Activated T-cell treated with anti-CD3 and anti-CD28 coated beads, Interleukin-2, amount 50 U/mL, for 4 hours (primary cell): Measurements from ENCODE around the gene MYL7. TPM values are rescaled to one million over a fixed set of nuclear protein-coding genes. Genes with fewer than 3 reads are reported as not detected.

Source experiments
- ATAC-seq, 2 donors: fragments of 200-7000 bp; cut with Tn5 transposase; one replicate each; pipeline ENCODE4 v1.10.0; 2021
- DNase-seq: peaks from one replicate; pipeline ENCODE4 v3.0.0-alpha.2; 2020
- H3K27me3 Mint-ChIP-seq: one replicate; pipeline ENCODE4 v1.8.0; 2021; ENCODE audit warnings: low read depth, mixed read lengths
- H3K36me3 Mint-ChIP-seq: one replicate; pipeline ENCODE4 v1.8.0; 2022; ENCODE audit warnings: mixed read lengths; ENCODE audit not compliant: insufficient read depth
- H3K4me1 Mint-ChIP-seq: one replicate; pipeline ENCODE4 v1.8.0; 2021; ENCODE audit warnings: low read depth, mixed read lengths
- H3K4me3 Mint-ChIP-seq: one replicate; pipeline ENCODE4 v1.8.0; 2021; ENCODE audit warnings: mild to moderate bottlenecking, moderate library complexity, mixed read lengths
- H3K9me3 Mint-ChIP-seq: one replicate; pipeline ENCODE4 v1.8.0; 2021; ENCODE audit warnings: mixed read lengths
- total RNA-seq, 3 donors: library from RNA; stranded (reverse); gene quantifications; one replicate each; pipeline ENCODE4 v1.2.1, GENCODE V29; 2021

MYL7 gene
- total RNA-seq, 3 donors from 2014 or later: 0.55 TPM; not detected in 2

DNA sequence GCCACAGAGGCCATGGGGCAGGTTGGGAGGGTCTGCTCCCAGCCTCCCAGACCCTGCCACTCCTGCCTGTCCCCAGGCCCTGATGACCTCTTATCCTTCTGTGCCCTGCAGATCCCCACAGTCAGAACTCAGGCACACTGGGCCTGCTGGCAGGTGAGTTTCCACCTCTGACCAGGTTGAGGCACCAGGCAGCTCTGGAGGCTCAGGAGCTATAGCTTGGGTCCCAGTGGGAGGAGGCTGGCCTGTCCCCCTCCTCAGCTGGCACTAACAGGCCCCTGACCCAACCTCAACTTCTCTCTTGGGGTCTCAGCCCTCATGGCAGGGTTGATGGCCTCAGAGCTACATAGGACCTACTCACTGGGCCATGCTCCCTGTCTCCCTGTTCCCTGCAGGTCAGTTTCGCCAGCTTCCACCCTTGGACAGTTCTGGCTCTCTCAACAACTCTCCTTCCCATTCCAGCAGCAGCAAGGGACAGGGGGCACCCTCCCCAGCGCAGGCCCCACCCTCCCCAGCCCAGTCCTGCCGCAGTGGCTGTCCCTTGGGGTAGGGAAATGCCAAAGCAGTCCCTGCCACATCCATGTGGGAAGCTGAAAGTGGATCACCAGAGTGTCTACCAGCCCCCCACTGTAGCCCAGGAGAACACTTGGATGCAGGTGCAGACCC, 39.7 kb downstream of the MYL7 start:
- ATAC-seq: no peak
- Mint-ChIP-seq H3K4me3 (no peak overlapping the region), H3K36me3 (no peaks in the 10 kb centered on the region), H3K4me1 (peaks cover 25% of the 10 kb centered on the region), H3K27me3 (peaks cover 21% of the 10 kb centered on the region), H3K9me3 (no peaks in the 10 kb centered on the region)
- DNase-seq: no peak

DNA sequence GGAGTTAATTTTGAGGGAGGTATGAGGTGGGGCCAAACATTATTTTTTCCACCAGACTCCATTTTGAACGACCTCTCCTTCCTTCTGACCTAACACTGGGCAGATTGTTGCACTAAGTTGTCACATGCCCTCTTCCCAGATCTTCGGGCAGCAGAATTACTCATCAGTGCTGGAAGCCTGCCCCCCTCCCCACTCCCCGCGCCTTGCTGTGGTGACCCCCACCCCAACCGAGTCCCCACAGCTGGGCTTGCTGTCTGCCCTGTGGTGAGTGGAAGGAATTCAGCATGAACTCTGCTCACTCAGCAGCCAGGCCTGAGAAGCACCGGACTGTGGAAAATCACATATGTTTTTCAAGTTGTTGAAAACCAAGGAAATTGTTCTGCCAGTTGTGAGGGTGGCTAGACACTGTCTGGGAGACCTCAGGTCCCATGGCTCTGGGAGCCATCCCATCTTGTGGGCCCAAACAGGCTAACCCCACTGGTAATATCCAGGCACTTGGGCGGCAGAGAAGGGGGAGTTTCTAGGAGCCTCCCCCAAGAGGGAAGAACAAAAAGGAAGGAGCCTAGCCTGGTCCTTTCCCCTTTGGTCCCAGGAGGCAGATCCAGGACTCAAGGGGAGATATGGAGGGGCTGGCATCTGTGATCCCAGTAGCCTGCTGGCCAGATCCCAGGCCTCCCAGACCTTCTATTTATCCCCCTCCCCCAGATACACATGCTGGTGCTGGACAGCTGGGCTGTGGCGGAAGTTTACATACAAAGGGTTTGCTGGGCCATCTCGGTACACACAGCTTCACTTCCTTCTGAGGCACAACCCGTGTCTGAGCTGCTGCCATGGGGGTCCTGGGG, 40.5 kb downstream of the MYL7 start:
- H3K4me3 Mint-ChIP-seq: no peak overlapping the region
- DNase-seq (no peak), ATAC-seq (no peak)
- no peaks in the 10 kb centered on the region for H3K36me3 Mint-ChIP-seq
- peaks cover 18% of the 10 kb centered on the region for H3K4me1 Mint-ChIP-seq
- no peaks in the 10 kb centered on the region for H3K9me3 Mint-ChIP-seq
- peaks cover 14% of the 10 kb centered on the region for H3K27me3 Mint-ChIP-seq

DNA sequence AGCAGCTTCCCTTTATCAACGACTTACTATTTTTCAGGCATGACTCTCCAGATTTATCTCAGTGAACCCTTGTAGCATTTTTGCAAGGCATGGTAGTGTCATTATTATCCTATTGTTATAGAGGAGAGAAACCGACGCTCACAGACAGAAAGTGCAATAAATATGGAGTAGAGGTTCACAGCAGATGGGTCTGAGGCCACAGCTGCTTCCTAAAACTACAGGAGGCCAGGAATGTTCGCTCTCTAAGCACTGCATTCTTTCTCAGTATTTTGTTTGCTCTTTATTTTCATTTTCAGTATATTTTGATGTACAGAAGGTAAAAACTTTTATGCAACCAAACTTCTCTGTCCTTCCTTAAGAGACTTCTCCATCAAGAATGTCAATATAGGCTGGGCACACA, 41.5 kb downstream of the MYL7 start:
- no peak for ATAC-seq
- Mint-ChIP-seq H3K4me1 (peaks cover 13% of the 10 kb centered on the region), H3K27me3 (peaks cover 4% of the 10 kb centered on the region), H3K4me3 (no peak overlapping the region), H3K9me3 (no peaks in the 10 kb centered on the region), H3K36me3 (no peaks in the 10 kb centered on the region)
- DNase-seq: no peak

DNA sequence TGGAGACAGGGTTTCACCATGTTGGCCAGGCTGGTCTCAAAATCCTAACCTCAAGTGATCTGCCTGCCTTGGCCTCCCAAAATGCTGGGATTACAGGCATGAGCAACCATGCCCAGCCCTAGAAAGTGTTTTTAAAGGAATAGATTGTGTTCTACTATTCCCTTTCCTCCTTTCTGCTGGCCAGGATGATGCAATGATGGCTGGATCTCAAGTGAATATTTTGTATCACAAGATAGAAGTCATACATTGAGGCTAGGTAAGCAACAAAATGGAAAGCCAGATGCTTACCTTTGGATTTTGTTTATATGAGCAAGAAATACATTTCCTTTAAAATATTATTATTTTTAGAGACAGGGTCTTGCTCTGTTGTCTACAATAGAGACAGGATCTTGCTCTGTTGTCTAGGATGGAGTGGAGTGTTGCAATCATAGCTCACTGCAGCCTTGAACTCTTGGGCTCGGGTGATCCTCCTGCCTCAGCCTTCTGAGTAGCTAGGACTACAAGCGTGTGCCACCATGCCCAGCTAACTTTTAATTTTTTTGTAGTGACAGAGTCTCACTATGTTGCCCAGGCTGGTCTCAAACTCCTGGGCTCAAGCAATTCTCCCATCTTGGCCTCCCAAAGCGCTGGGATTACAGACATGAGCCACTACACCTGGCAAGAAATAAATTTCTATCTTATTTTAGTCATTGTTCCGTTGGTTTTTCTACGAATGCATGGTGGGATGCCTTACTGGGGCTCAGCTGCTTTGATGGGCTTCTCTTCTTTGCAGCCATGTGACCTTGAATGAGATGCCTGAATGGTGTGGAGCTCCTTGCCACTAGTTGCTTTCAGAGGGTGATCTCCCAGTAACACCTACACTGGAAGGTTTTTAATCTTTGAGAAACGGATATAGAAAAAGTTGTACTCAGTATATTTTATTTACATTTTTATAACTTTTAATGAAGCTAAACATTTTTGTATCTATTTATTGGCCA, 42.8 kb downstream of the MYL7 start:
- H3K4me1 Mint-ChIP-seq: peaks cover 12% of the 10 kb centered on the region
- no peak for ATAC-seq
- no peak for DNase-seq
- H3K9me3 Mint-ChIP-seq: no peaks in the 10 kb centered on the region
- no peaks in the 10 kb centered on the region for H3K36me3 Mint-ChIP-seq
- peaks cover 4% of the 10 kb centered on the region for H3K27me3 Mint-ChIP-seq
- no peak overlapping the region for H3K4me3 Mint-ChIP-seq

DNA sequence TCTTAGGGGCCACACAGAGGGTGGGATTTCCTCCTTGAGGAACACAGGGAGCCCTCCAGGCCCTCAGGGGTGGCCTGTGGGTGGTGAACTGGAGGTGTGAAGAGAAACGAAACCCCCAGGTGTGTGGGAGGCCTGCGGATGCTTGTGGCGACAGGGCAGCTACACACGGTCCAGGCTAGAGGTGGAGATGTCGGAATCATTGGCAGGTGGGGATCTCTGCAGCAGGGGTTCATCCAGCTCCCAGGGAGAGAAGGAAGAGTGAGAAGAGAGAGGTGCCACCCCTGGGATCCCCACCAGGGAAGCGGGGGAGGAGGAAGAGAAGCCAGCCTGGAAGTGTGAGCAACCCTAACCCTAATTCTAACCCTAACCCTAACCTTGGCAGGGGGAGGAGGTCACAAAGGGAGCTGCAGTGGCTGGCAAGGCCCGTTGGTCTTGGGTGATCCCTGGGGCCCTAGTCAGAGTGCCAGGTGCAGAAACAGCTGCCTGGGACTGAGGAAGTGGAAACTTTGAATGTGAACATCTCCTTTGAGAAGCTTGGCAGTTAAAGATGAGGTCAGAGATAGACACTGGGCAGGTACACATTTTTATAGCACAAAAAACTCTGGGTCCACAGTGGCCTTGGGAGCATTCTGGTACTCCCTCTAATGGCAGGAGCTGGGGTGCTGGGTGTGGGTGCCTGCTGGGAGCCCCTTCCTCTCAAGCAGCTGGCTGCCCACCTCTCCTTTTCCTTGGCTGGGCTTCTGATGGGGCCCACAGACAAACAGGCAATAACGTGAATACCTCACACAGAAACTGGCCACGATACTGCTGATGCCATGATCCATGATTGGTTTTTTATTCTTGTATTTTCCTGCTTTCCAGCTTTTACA, 43.8 kb downstream of the MYL7 start:
- Mint-ChIP-seq H3K4me3 (no peak overlapping the region), H3K27me3 (no peaks in the 10 kb centered on the region), H3K9me3 (no peaks in the 10 kb centered on the region), H3K36me3 (no peaks in the 10 kb centered on the region), H3K4me1 (peaks cover 10% of the 10 kb centered on the region)
- DNase-seq: no peak
- ATAC-seq: peak; percentile 36 to 46

DNA sequence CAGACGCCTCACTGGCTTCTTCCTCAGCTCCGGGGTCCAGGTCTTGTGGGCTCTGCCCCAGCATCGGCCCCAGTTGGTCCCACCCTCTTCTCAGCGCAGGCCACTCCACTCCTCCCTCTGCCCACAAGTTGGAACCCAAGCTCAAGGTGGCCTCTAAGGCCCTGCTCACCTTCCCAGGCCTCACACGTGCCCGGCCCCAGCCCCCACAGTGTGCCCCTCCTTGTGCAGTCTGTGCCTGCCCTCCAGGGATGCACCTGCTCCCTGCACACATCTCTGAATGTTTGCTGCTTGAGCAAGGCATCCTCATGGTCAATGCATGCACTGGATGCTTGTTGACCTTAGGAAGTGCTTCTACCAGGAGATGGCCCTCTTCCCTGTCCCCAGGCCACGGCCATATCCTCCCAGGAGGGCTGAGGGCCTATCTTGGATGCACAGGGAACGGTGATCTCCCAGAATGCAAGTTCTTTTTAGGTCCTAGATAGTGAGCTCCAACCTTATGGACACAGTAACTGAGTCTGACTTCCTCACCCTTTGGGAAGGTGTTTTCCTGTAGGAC, 44.7 kb downstream of the MYL7 start:
- Mint-ChIP-seq H3K9me3 (no peaks in the 10 kb centered on the region), H3K4me1 (peaks cover 10% of the 10 kb centered on the region), H3K4me3 (no peak overlapping the region), H3K27me3 (no peaks in the 10 kb centered on the region), H3K36me3 (no peaks in the 10 kb centered on the region)
- DNase-seq (no peak), ATAC-seq (no peak)

DNA sequence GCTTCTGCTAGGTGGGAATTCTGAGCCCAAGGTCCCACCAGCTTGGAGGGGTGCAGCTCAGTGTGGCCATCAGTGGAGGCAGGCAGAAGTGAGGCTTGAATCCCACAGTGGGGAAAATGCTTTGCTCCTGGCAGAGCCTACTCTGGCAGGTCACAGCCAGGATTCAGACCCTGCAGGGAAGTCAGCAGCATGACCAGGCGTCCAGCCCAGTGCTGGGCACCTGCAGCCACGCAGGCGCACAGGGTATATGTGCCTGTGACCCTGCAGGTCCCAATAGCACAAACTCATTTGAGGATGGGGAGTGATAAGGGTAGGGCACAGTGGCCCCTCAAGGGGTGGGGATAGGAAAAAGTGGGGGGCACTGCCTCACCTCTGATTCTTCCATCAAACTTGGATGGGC, 45.4 kb downstream of the MYL7 start:
- no peaks in the 10 kb centered on the region for H3K27me3 Mint-ChIP-seq
- H3K9me3 Mint-ChIP-seq: no peaks in the 10 kb centered on the region
- no peak for DNase-seq
- H3K4me1 Mint-ChIP-seq: peaks cover 10% of the 10 kb centered on the region
- no peak overlapping the region for H3K4me3 Mint-ChIP-seq
- no peaks in the 10 kb centered on the region for H3K36me3 Mint-ChIP-seq
- ATAC-seq: no peak

DNA sequence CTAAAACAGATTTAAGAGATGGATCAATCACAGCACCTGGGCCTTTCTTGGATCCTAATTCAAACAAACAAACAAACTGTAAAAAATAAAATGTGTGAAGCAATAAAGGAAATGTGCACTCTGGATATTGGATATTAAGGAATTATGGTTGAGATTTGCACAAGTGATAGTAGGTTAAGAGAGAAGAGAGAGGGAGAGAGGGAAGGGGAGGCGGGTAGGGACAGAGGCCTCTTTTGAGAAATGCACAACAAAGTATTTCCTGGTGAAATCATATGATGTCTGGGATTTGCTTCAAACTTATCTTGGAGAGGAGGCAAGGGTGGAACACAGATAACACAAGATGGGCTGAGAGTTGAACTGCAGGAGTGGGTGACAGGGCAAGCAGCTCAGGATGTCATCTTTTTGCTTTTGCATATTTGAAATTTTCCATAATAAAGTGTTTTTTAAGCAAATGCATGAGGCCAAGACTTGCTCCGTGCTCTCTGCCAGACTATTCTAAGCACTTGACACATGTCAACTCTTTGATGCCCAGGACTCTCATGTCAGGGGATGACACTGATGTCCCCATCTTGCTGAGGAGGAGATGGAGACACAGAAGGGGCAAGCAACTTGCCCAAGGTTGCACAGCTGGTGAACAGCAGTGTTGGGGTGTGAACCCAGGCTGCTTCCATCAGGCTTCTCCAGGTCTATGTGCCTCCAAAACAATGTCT, 46.1 kb downstream of the MYL7 start:
- Mint-ChIP-seq H3K36me3 (no peaks in the 10 kb centered on the region), H3K27me3 (no peaks in the 10 kb centered on the region), H3K4me3 (no peak overlapping the region), H3K9me3 (no peaks in the 10 kb centered on the region), H3K4me1 (peaks cover 10% of the 10 kb centered on the region)
- DNase-seq: no peak
- no peak for ATAC-seq

DNA sequence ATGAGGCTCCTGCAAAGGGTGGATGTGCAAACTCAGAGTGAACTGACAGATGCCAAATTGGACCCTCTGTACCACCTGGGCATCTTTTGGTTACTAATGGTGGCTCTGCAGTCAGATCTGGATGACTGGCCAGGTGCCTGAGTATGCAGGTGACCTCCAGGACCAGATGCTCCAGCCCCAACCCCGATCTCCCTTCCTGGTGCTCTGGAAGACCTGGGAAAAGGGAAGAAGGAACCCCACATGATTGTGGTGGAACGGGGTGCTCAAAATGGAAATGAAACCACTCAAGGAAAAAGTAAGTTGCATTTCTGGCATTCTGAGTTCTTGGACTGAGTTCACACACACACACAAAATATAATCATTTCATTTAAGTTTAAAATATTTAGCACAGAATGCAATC, 46.8 kb downstream of the MYL7 start:
- Mint-ChIP-seq H3K27me3 (no peaks in the 10 kb centered on the region), H3K9me3 (no peaks in the 10 kb centered on the region), H3K4me3 (no peak overlapping the region), H3K4me1 (peaks cover 10% of the 10 kb centered on the region), H3K36me3 (no peaks in the 10 kb centered on the region)
- ATAC-seq (no peak), DNase-seq (no peak)

DNA sequence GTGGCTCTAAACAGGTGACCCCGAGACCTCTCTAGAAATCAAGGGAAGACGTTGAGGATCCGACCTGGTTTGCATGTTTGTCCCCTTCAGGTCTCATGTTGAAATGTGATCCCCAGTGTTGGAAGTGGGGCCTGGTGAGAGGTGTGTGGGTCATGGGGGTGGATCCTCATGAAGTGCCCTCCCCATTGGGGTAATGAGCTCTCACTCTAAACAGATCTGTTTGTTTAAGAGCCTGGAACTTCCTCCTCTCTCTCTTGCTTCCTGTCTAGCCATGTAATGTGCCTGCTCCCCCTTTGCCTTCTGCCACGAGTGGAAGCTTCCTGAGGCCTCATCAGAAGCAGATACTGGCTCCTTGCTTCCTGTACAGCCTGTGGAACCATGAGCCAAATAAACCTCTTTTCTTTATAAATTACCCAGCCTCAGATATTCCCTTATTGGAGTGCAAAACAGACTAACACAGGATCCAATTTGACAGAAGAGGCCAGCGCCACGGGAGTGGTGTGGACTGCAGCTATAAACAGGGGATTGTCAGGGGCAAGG, 48.0 kb downstream of the MYL7 start:
- Mint-ChIP-seq H3K9me3 (no peaks in the 10 kb centered on the region), H3K4me1 (peaks cover 10% of the 10 kb centered on the region), H3K27me3 (no peaks in the 10 kb centered on the region), H3K36me3 (no peaks in the 10 kb centered on the region), H3K4me3 (no peak overlapping the region)
- no peak for DNase-seq
- ATAC-seq: no peak
